Endothelial cell of umbilical vein (primary cell): ENCODE measurements around the gene ELF3.

Experiments
- CTCF ChIP-seq, 2 donors: IDR thresholded peaks; 1 replicate in 1 of 2; 2 replicates in 1 of 2; pipeline ENCODE4 v1.5.1; 2011; ENCODE audit warnings: low read length in 2 of 2, mild to moderate bottlenecking in 2 of 2, moderate library complexity in 2 of 2, control low read depth in 1 of 2, inconsistent platforms in 1 of 2, low read depth in 1 of 2; ENCODE audit not compliant: insufficient read depth in 1 of 2; ENCODE audit errors: extremely low read depth in 1 of 2
- EZH2 ChIP-seq: IDR thresholded peaks from 2 replicates; pipeline ENCODE4 v1.6.1; 2012; ENCODE audit warnings: borderline replicate concordance, low read depth, mild to moderate bottlenecking, moderate library complexity, low read length, inconsistent platforms; ENCODE audit not compliant: severe bottlenecking
- FOS ChIP-seq: IDR thresholded peaks from 2 replicates; pipeline ENCODE4 v1.6.1; 2011; ENCODE audit warnings: mild to moderate bottlenecking, low read length, moderate library complexity, borderline replicate concordance; ENCODE audit not compliant: insufficient read depth
- GATA2 ChIP-seq: IDR thresholded peaks from 2 replicates; pipeline ENCODE4 v1.7.0; 2011; ENCODE audit warnings: low read depth, mild to moderate bottlenecking, moderate library complexity, mixed read lengths, low read length; ENCODE audit not compliant: insufficient read length, insufficient read depth
- JUN ChIP-seq: IDR thresholded peaks from 2 replicates; pipeline ENCODE4 v1.6.1; 2011; ENCODE audit warnings: borderline replicate concordance, low read depth; ENCODE audit not compliant: insufficient read length, insufficient read depth
- MAX ChIP-seq: IDR thresholded peaks from 2 replicates; pipeline ENCODE4 v1.6.1; 2011; ENCODE audit not compliant: insufficient read depth, insufficient read length
- MYC ChIP-seq: IDR thresholded peaks from one replicate; pipeline ENCODE4 v1.6.1; 2011; ENCODE audit warnings: mild to moderate bottlenecking, low read depth, low read length
- POLR2A ChIP-seq: IDR thresholded peaks from 2 replicates; pipeline ENCODE4 v1.6.1; 2012; ENCODE audit warnings: low read depth, mild to moderate bottlenecking, control low read depth, low read length
- POLR2AphosphoS5 ChIP-seq: IDR thresholded peaks from 2 replicates; pipeline ENCODE4 v1.6.1; 2012; ENCODE audit warnings: low read depth, mild to moderate bottlenecking, control low read depth, low read length, moderate library complexity; ENCODE audit not compliant: insufficient read depth

DNA sequence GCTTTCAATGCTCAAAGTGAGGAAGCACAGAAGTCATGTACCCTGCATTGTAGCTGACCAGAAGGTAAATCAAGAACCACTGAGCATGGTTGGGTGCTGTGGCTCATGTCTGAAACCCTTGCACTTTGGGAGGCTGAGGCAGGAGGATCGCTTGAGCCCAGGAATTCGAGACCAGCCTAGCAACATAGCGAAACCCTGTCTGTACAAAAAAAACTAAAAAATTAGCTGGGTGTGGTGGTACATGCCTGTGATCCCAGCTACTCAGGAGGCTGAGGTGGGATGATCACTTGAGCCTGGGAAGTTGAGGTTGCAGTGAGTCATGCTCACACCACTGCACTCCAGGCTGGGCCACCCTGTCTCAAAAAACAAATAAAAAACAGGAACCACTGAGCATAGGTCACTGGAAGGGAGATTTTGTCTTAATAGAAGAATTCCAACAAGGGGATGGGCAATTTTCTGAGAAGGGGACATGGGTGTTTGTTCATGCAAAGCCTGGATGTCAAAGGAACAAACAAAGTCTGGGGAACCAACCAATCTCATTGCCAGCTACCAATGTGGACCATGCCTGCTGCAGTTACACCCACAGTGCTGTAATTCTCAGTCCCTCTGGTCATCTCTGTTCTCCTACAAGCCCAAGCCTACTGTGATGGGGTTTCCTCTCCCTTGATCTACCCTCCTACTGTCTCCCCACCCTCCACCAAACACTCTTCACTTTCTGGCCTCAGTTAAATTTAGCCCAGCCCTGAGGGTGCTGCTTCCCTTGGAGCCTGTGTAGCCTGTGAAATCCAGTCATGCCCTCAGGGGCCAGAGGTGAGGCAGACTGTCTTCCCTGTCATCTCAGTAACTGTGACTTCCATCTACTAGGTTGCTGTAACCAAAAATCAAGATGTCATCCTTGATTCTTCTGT, 47.9 kb downstream of the ELF3 start:
- TF ChIP-seq CTCF (IDR thresholded peaks at IDR 0.05; ENCODE audit: extremely low read depth in 1 of 2, insufficient read depth in 1 of 2, low read depth in 1 of 2, low read length in 2 of 2) (no peak), FOS (peak; percentile 59), EZH2 (no peak), POLR2A (no peak), JUN (no peak), POLR2AphosphoS5 (no peak), MAX (no peak), GATA2 (no peak), MYC (no peak)
